ENCODE data around the gene INCENP. TPM values are rescaled to one million over a fixed set of nuclear protein-coding genes. Genes with fewer than 3 reads are reported as not detected.

The INCENP gene
- total RNA-seq, 1 experiment from 2014 or later = 101 TPM

GRCh38 chr11:62132689-62133293 lies 9.0 kb downstream of the INCENP start:
- CTCF ChIA-PET = no interaction called here
- H3K9me3 Mint-ChIP-seq (ENCODE audit: unreplicated experiment) = no peaks in the 10 kb centered on the region
- intact Hi-C loops (cut with micrococcal nuclease; ENCODE audit: unreplicated experiment) = no loop called here
- TF ChIP-seq CTCF (IDR thresholded peaks at IDR 0.05; ENCODE audit: insufficient read depth in 1 of 2, low read depth in 1 of 2, low read length in 1 of 2, severe bottlenecking in 1 of 2, unreplicated experiment in 1 of 2) = no peak
- no peaks in the 10 kb centered on the region for H3K4me1 Mint-ChIP-seq (ENCODE audit: low read depth, unreplicated experiment)
- H3K27me3 Mint-ChIP-seq (ENCODE audit: insufficient read depth, unreplicated experiment) = no peaks in the 10 kb centered on the region
- H3K27ac Mint-ChIP-seq (ENCODE audit: unreplicated experiment) = no peak overlapping the region
- no peak for DNase-seq
- H3K9me3 ChIP-seq = no peaks in the 10 kb centered on the region
- POLR2A ChIA-PET = no interaction called here
- H3K4me3 ChIP-seq (ENCODE audit: low read depth, low read length) = no peak overlapping the region
- peaks cover 7% of the 10 kb centered on the region for H3K36me3 ChIP-seq (ENCODE audit: control insufficient read depth, insufficient read depth, low read length)
- H3K27me3 ChIP-seq (replicated peaks; ENCODE audit: control insufficient read depth, insufficient read depth, low read length) = no peaks in the 10 kb centered on the region
- peaks cover 84% of the 10 kb centered on the region for H3K36me3 Mint-ChIP-seq (ENCODE audit: insufficient read depth, unreplicated experiment)
- no TSS peak for BruUV-seq (replicated peaks)
- no peaks in the 10 kb centered on the region for H3K4me1 ChIP-seq
- no peak overlapping the region for H3K4me3 Mint-ChIP-seq (ENCODE audit: unreplicated experiment)

DNA sequence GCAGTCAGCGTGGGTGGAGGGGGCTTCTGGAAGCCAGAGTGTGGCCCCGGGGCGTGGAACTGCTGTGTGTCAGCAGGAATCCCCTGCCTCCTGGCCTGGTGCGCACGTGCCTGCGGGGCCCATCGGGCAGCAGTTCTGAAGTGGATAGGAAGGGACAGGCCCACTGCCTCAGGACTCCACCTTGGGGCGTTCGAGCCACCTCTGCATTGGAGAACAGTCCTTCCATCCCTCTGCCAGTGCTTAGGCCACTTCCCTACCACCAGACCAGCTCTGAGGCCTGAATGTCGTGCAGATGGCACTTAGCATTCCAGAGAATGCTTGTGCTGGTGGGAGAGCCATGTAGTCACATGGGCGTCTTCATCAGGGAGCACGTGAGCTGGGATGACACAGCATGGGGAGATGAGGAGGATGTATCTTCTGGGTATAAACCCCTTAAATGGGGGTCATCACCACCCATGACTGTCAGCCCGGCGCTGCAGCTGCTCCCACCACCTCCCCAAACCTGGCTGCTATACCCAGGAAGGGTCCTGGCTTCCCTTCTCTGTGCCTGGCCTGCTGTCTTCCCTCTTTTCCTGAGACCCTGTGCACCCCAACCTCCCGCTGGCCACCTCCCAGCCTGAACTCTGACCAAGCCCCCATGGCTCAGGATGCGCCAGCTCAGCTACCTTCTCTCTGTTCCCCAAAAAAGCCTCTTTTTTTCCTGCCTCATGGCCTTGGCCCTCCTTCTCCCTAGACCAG lies 9.7 kb downstream of the INCENP start:
- no peaks in the 10 kb centered on the region for H3K27me3 Mint-ChIP-seq (ENCODE audit: insufficient read depth, unreplicated experiment)
- no peak overlapping the region for H3K4me3 Mint-ChIP-seq (ENCODE audit: unreplicated experiment)
- H3K4me3 ChIP-seq (ENCODE audit: low read depth, low read length) = no peak overlapping the region
- H3K36me3 Mint-ChIP-seq (ENCODE audit: insufficient read depth, unreplicated experiment) = peaks cover 79% of the 10 kb centered on the region
- BruUV-seq (replicated peaks) = no TSS peak
- peaks cover 6% of the 10 kb centered on the region for H3K36me3 ChIP-seq (ENCODE audit: control insufficient read depth, insufficient read depth, low read length)
- H3K4me1 ChIP-seq = no peaks in the 10 kb centered on the region
- H3K4me1 Mint-ChIP-seq (ENCODE audit: low read depth, unreplicated experiment) = no peaks in the 10 kb centered on the region
- POLR2A ChIA-PET = interaction anchor here (1.1 kb wide), 1 partner anchor 9 kb away, joined by 3 read pairs; no protein-coding TSS in a partner anchor
- no peak for TF ChIP-seq CTCF (IDR thresholded peaks at IDR 0.05; ENCODE audit: insufficient read depth in 1 of 2, low read depth in 1 of 2, low read length in 1 of 2, severe bottlenecking in 1 of 2, unreplicated experiment in 1 of 2)
- CTCF ChIA-PET = no interaction called here
- no peaks in the 10 kb centered on the region for H3K9me3 ChIP-seq
- no peaks in the 10 kb centered on the region for H3K9me3 Mint-ChIP-seq (ENCODE audit: unreplicated experiment)
- H3K27ac Mint-ChIP-seq (ENCODE audit: unreplicated experiment) = no peak overlapping the region
- no peaks in the 10 kb centered on the region for H3K27me3 ChIP-seq (replicated peaks; ENCODE audit: control insufficient read depth, insufficient read depth, low read length)
- no peak for DNase-seq
- intact Hi-C loops (cut with micrococcal nuclease; ENCODE audit: unreplicated experiment) = no loop called here

- BruUV-seq (replicated peaks) = no TSS peak
- Mint-ChIP-seq H3K9me3 (ENCODE audit: unreplicated experiment) (no peaks in the 10 kb centered on the region), H3K4me1 (ENCODE audit: low read depth, unreplicated experiment) (no peaks in the 10 kb centered on the region), H3K4me3 (ENCODE audit: unreplicated experiment) (no peak overlapping the region), H3K27me3 (ENCODE audit: insufficient read depth, unreplicated experiment) (no peaks in the 10 kb centered on the region), H3K36me3 (ENCODE audit: insufficient read depth, unreplicated experiment) (peaks cover 78% of the 10 kb centered on the region), H3K27ac (ENCODE audit: unreplicated experiment) (no peak overlapping the region)
- intact Hi-C loops (cut with micrococcal nuclease; ENCODE audit: unreplicated experiment) = no loop called here
- peaks cover 6% of the 10 kb centered on the region; the same call in 1 of the 2 replicates for H3K36me3 ChIP-seq (ENCODE audit: control insufficient read depth, insufficient read depth, low read length)
- TF ChIP-seq CTCF (IDR thresholded peaks at IDR 0.05; ENCODE audit: insufficient read depth in 1 of 2, low read depth in 1 of 2, low read length in 1 of 2, severe bottlenecking in 1 of 2, unreplicated experiment in 1 of 2) = no peak
- H3K4me1 ChIP-seq = no peaks in the 10 kb centered on the region
- CTCF ChIA-PET = no interaction called here
- POLR2A ChIA-PET = no interaction called here
- H3K27me3 ChIP-seq (replicated peaks; ENCODE audit: control insufficient read depth, insufficient read depth, low read length) = no peaks in the 10 kb centered on the region
- no peak overlapping the region for H3K4me3 ChIP-seq (ENCODE audit: low read depth, low read length)
- no peaks in the 10 kb centered on the region for H3K9me3 ChIP-seq
- DNase-seq = no peak
Measured at GRCh38 chr11:62137276-62137861, 13.6 kb downstream of the INCENP start.

Measured in Caco-2 (cell line).